GM18517 (cell line): ENCODE results near the gene RRN3.
"Not testable (repeated sequence)": the region's sequence is repeated elsewhere in the genome, so short reads cannot be mapped to it uniquely, and the experiment has no call there.

Experiments
- ATAC-seq: cut with Tn5 transposase; IDR thresholded peaks from one replicate; pipeline ENCODE4 v1.9.1; 2021; ENCODE audit warnings: mild to moderate bottlenecking, moderate library complexity; ENCODE audit not compliant: unreplicated experiment

RRN3 gene

DNA sequence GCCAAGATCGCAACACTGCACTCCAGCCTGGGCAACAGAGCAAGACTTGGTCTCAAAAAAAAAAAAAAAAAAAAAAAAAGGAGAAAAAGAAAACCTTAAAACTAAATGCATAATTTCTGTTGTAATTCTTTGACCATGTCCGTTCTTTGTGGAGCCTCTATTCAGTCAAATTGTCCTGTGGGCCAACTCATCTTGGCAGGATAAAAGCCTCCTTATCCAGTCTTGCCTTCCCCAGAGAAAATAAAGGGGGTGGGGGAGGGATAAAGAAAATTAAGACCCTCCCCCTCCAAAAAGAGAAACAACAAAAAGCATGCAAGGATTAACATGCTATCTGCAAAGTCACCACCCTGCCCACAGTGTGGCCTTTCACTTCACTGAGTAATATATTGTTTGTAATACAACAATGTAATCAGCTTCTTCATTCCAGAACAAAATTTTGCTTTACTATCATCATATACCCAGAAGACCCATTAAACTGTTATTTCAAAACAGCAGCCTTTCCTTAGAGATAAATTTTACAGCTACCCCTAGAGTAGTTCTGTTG, 5.4 kb upstream of the RRN3 start:
- ATAC-seq, result not testable (repeated sequence)

DNA sequence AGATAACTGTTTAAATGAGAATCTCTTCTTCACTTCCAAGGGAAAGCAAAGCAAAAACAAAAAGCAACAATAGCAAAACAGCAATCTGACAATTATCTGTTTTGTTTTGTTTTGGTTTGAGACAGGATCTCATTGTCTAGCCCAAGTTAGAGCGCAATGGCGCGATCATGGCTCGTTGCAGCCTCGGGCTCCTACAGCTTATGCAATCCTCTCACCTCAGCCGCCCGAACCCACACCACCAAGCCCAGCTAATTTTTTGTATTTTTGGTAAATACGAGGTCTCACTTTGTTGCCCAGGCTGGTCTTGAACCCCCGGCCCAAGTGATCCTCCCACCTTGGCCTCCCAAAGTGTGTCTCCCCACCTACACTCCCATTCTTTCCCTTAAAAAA, 2.5 kb upstream of the RRN3 start:
- not testable (repeated sequence) for ATAC-seq

DNA sequence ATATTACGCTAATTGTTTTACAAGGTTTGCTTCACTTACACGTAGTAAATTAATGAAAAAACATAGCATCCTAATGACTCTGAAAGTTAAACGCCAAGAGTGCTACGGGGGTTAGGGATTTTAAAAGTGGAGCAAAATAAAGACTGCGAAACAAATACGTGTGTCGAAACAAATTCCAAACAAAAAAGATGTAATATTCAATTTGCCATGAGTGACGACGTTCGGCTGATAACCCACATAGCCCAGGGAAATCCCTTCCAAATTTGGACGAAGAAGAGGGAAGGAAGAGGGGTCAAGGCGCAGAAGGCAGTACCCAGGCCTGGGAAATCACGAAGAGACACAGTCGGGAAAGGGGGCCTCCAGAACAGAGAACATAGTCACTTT, 509 bp downstream of the RRN3 start:
- ATAC-seq, result not testable (repeated sequence)

- not testable (repeated sequence) for ATAC-seq
Measured at GRCh38 chr16:15090663-15091269, 3.3 kb downstream of the RRN3 start.

GRCh38 chr16:15082788-15083187, 11.3 kb downstream of the RRN3 start:
- ATAC-seq, result not testable (repeated sequence)

DNA sequence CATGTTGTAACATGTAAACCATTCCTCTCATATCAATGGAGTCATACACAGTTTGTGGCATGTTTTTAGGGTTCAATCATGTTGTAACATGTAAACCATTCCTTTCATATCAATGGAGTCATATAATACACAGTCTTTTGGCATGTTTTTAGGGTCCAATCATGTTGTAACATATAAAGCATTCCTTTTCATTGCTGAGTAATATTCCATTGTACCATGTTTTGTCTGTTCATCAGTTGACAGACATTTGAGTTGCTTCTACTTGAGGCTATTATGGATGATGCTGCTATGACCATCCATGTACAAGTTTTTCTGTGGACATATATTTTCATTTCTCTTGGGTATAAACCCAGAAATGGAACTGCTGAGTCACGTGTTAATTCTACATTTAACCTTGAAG, 13.2 kb downstream of the RRN3 start:
- not testable (repeated sequence) for ATAC-seq

DNA sequence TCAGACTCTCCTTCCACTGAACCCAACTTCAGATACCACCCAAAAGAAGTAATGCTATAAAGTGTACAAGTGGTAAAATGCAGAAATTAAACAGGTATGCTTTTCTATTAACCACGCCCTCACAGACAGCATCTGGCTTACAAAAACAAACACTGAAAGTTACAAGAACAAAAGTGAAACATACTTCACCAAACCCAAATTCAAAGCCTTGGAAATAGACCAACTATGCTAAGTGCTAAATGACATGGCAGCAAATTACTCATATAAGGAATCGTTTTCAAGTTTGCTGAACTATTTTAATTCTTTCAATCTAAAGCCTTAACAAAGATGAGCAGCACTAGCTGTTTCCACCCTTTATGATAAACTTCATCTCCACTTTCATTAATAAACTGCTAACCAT, 17.9 kb downstream of the RRN3 start:
- not testable (repeated sequence) for ATAC-seq

GRCh38 chr16:15073101-15073500, 21.0 kb downstream of the RRN3 start:
- no peak for ATAC-seq

DNA sequence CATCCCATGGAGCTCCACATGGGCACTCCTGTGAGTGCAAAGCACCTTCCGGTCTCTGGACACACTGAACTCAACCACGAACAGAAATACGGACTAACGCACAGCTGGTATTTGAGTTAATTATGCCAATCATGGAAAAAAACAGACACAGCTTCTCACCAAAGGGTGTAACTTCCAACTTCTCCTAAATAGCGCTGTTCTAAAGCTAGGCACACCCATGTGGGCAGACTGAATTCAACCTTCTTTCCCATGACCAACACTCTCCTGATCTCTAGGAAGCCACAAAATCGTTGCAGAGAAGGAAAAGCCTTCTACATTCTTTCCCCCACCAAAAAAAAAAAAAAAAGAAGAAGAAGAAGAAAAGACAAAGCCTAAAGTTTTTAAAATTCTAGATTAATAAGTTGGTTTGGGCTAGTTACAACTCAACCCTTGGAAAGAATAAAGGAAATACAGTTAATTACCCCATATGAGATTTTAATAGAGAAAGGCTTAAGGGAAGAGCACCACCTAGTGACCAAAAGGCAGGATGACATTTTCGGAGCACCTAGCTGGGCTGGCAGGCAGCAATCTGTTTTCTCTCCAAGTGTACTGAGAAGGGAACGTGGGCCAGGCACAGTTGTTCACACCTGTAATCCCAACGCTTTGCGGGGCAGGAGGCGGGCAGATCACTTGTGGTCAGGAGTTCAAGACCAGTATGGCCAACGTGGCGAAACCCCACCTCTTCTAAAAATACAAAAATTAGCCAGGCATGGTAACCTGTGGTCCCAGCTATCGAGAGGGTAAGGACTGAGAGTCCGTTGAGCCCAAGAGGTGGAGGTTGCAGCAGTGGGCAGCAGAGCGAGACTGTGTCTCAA, 21.9 kb downstream of the RRN3 start:
- ATAC-seq, result not testable (repeated sequence)

GRCh38 chr16:15071013-15071412, 23.1 kb downstream of the RRN3 start:
- ATAC-seq, result not testable (repeated sequence)

GRCh38 chr16:15066690-15067089, 27.4 kb downstream of the RRN3 start:
- ATAC-seq, result not testable (repeated sequence)

DNA sequence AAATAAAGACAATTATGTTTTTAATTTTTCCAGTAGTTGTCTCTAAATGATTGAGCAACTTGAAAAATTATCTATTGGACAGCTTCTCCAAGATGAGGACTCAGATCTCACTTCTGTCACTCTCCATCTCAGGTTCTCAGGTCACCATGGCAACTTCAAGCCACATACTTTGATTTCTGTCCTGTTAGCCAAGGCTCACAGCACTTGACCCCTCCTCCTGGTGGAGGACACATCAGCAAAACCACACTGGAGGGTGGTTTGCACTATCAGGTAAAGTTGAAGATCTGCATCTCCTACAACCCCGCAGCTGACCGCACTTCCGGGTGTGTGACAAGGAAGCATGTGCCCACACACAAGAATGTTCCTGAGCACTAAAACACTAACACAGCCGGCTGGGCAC, 28.1 kb downstream of the RRN3 start:
- not testable (repeated sequence) for ATAC-seq

GRCh38 chr16:15062085-15062810, 31.8 kb downstream of the RRN3 start:
- ATAC-seq, result not testable (repeated sequence)

DNA sequence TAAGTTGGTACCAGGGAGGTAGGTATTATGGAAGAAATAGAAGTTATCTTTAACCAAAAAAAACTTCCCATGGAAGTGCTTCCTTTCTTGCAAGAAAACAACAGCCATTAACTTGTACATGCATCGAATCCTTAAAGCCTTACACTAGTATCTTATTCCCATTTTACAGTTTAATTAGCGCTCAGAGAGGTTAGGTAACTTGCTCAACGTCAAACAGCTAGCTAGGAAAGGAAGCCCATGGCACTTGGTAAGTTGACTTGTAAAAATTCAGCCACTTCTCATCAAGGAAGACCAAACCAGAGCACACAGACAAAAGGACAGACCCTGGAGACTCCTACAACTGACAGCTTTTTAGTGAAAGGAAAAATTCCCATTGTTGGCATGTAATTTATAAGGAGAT, 34.7 kb downstream of the RRN3 start:
- ATAC-seq, result no peak

DNA sequence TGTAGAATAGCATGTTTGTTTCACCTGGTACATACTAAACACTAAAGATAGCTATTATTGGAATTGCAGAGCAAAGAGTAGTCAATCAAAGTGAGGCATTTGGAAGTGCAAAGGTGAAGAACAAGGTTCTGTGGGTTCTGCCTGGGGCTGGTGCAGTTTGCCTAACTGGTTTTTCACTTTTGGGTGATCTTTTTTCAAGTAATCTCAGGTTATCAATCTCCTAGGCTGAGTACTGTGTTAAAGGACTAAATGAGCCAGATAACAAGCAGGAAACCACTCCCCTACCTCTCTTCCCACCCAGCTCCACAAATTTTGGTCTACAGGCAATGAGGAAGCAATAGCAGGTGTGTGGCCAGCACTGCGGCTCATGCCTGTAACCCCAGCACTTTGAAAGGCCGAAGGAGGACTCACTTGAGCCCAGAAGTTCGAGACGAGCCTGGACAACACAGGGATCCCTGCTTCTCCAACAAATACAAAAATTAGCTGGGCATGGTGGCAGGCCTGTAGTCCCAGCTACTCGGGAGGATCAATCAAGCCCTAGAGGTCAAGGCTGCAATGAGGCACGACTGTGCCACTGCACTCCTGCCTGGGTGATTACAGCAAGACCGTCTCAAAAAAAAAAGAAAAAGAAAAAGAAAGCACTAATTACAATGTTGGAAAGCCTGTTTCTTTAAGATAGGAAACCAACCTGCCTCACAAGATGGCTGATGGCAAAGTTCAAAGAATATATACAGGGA, 36.2 kb downstream of the RRN3 start:
- ATAC-seq, result no peak

GRCh38 chr16:15055141-15056053, 38.7 kb downstream of the RRN3 start:
- ATAC-seq, result peak; percentile 67

DNA sequence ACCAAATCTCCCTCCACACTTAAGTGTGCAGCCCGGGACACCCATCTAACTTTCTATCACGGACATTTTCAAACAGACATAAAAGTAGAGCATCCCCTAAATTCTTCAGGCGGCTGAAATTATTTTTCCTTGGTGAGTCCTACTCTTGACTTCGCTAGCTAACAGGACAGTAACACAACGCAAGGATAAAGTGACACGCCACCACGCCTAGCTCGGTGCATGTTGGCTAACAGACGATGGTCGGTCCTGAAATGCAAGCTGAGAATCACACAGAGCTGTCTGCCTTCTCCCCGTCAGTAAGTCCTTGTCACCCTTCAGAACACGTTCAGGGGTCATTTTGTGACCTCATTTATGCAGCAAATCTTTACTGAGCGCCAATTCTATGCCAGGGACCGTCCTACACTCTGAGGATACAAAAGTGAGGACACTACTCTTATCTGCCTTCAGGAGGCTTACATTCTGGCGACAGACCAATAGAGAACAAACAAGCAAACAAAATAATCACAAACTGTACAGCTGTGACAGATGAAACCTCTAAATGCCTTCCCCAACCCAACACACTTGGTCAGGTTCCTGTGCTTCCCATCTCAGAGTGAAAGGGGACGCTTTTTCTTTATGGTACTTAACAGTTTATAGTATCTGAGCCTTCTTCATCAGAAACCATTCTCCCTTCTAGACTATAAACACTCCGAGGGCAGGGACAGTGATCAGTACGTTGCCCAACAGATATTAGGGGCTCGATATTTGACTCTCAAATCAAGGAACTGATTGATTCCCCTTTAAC, 39.5 kb downstream of the RRN3 start:
- no peak for ATAC-seq

GRCh38 chr16:15053904-15054303, 40.2 kb downstream of the RRN3 start:
- no peak for ATAC-seq
